HepG2 (cell line): ENCODE results near the gene NREP. TPM values are rescaled to one million over a fixed set of nuclear protein-coding genes. Genes with fewer than 3 reads are reported as not detected.
A peak's percentile ranks its signal among the peaks of the same experiment; 100 is the strongest.

ENCODE experiments used
- ATAC-seq: fragments of 200-7000 bp; cut with Tn5 transposase; 3 replicates; pipeline ENCODE4 v1.9.1; 2020; ENCODE audit warnings: mild to moderate bottlenecking, moderate library complexity
- BruUV-seq: library from RNA; stranded (reverse); fragments of 400-500 nt; replicated peaks from 2 replicates; lab custom pipeline; 2021; lab: Mats Ljungman, UMichigan
- CTCF ChIA-PET: fragments of 300-600 bp; formaldehyde crosslinking; extraction: SDS; loops from one replicate; lab custom pipeline; 2021; ENCODE audit warnings: low total read pairs, inconsistent platforms, low intra/inter-chr PET ratio; lab: Yijun Ruan, JAX
- POLR2A ChIA-PET: fragments of 350-600 bp; sonication (Branson Sonifier 250); formaldehyde crosslinking; loops from one replicate; lab custom pipeline; 2020; ENCODE audit warnings: antibody characterized with exemption, inconsistent platforms; lab: Yijun Ruan, JAX
- DNase-seq: peaks from one replicate; pipeline ENCODE4 v3.0.0-alpha.2; 2015; ENCODE audit warnings: low spot score
- FAIRE-seq: peaks from 3 replicates; lab custom pipeline; 2011; peaks lifted over from hg19 to GRCh38; lab: Jason Lieb, UNC
- H2AFZ ChIP-seq: one replicate; pipeline ENCODE4 v1.6.1; 2011; ENCODE audit warnings: low read length, inconsistent platforms
- H3K27ac ChIP-seq: fragments of 300-600 bp; 3 replicates; pipeline ENCODE4 v1.8.0; 2011; ENCODE audit warnings: mixed run types, mild to moderate bottlenecking, mixed read lengths, low read length, inconsistent platforms; ENCODE audit not compliant: insufficient read depth; ENCODE audit errors: extremely low read length
- H3K27me3 ChIP-seq, 2 experiments: fragments of 200-600 bp in 1 of 2; 2 replicates in 1 of 2; 3 replicates in 1 of 2; pipeline versions ENCODE4 v1.6.0 to v1.8.0; 2011; ENCODE audit warnings: low read length in 2 of 2, mild to moderate bottlenecking in 2 of 2, moderate library complexity in 2 of 2, inconsistent platforms in 1 of 2; ENCODE audit not compliant: insufficient read depth in 2 of 2, control insufficient read depth in 1 of 2
- H3K36me3 ChIP-seq, 2 experiments: fragments of 200-600 bp in 1 of 2; replicated peaks in 1 of 2; 2 replicates in 1 of 2; 3 replicates in 1 of 2; pipeline versions ENCODE4 v1.5.1 to v1.8.0; 2011; ENCODE audit warnings: low read length in 2 of 2, inconsistent platforms in 1 of 2; ENCODE audit not compliant: insufficient read depth in 2 of 2, control insufficient read depth in 1 of 2
- H3K4me1 ChIP-seq: 2 replicates; pipeline ENCODE4 v1.5.1; 2012; ENCODE audit warnings: low read length, inconsistent platforms; ENCODE audit not compliant: insufficient read depth
- H3K4me2 ChIP-seq: 2 replicates; pipeline ENCODE4 v1.6.0; 2011; ENCODE audit warnings: low read depth, low read length, inconsistent platforms
- H3K4me3 ChIP-seq, 3 experiments: fragments of 200-600 bp in 1 of 3; sonication (generic), shearing (Covaris generic) in 1 of 3; replicated peaks in 1 of 3; 2 replicates each; pipeline ENCODE4 v1.5.1; 2011 to 2016; ENCODE audit warnings: low read length in 3 of 3, inconsistent platforms in 2 of 3, low read depth in 2 of 3, mild to moderate bottlenecking in 2 of 3, control low read depth in 1 of 3, mixed read lengths in 1 of 3; ENCODE audit not compliant: insufficient read depth in 1 of 3
- H3K79me2 ChIP-seq: one replicate; pipeline ENCODE4 v1.6.1; 2011; ENCODE audit warnings: low read length, inconsistent platforms; ENCODE audit not compliant: insufficient read depth
- H3K9ac ChIP-seq: 2 replicates; pipeline ENCODE4 v1.6.0; 2011; ENCODE audit warnings: mild to moderate bottlenecking, low read depth, low read length, inconsistent platforms; ENCODE audit not compliant: insufficient read depth
- H3K9me3 ChIP-seq: 2 replicates; pipeline ENCODE4 v1.5.1; 2012; ENCODE audit warnings: mild to moderate bottlenecking, low read length
- H4K20me1 ChIP-seq: 2 replicates; pipeline ENCODE4 v1.6.0; 2011; ENCODE audit warnings: inconsistent platforms, mild to moderate bottlenecking, low read length, moderate library complexity; ENCODE audit not compliant: insufficient read depth
- AKAP8 ChIP-seq: sonication (generic); formaldehyde crosslinking; IDR thresholded peaks from 2 replicates; pipeline ENCODE4 v1.5.1; 2020; ENCODE audit warnings: mild to moderate bottlenecking, missing genetic modification reagents
- BCL6 ChIP-seq: IDR thresholded peaks from 2 replicates; pipeline ENCODE4 v1.6.1; 2016; ENCODE audit warnings: missing genetic modification reagents, missing compliant biosample characterization
- ETV6 ChIP-seq: sonication (generic); formaldehyde crosslinking; conservative IDR thresholded peaks from 2 replicates; pipeline ENCODE4 v1.4.0; 2020; ENCODE audit warnings: missing genetic modification reagents
- IKZF1 ChIP-seq: fragments of 450-650 bp; IDR thresholded peaks from 2 replicates; pipeline ENCODE4 v1.7.1; 2016
- NBN ChIP-seq: fragments of 450-650 bp; conservative IDR thresholded peaks from 2 replicates; pipeline ENCODE4 v1.6.1; 2017
- NFE2L2 ChIP-seq: fragments of 150-350 bp; IDR thresholded peaks from 2 replicates; pipeline ENCODE4 v1.6.1; 2014; ENCODE audit warnings: low read length
- SETDB1 ChIP-seq: sonication (generic); formaldehyde crosslinking; IDR thresholded peaks from 2 replicates; pipeline ENCODE4 v1.5.1; 2020; ENCODE audit warnings: missing genetic modification reagents, mild to moderate bottlenecking, borderline replicate concordance
- SRSF4 ChIP-seq: fragments of 200-400 bp; formaldehyde crosslinking; IDR thresholded peaks from one replicate; pipeline ENCODE4 v1.6.1; 2018; ENCODE audit warnings: mild to moderate bottlenecking, low read depth, low read length, moderate library complexity; ENCODE audit not compliant: poor library complexity, severe bottlenecking
- THAP8 ChIP-seq: sonication (generic); formaldehyde crosslinking; IDR thresholded peaks from 2 replicates; pipeline ENCODE4 v1.5.1; 2020; ENCODE audit warnings: missing genetic modification reagents, mild to moderate bottlenecking, borderline replicate concordance
- TRIM22 ChIP-seq: fragments of 450-650 bp; IDR thresholded peaks from 2 replicates; pipeline ENCODE4 v1.6.1; 2017
- ZFX ChIP-seq: sonication (generic); formaldehyde crosslinking; IDR thresholded peaks from 2 replicates; pipeline ENCODE4 v1.4.0; 2020; ENCODE audit warnings: mild to moderate bottlenecking, low read depth, missing genetic modification reagents, moderate library complexity
- ZNF24 ChIP-seq: fragments of 450-650 bp; IDR thresholded peaks from 2 replicates; pipeline ENCODE4 v1.6.1; 2017; ENCODE audit warnings: antibody characterized with exemption, mild to moderate bottlenecking
- ZNF567 ChIP-seq: sonication (generic); formaldehyde crosslinking; IDR thresholded peaks from 2 replicates; pipeline ENCODE4 v1.8.1; 2023; ENCODE audit warnings: mild to moderate bottlenecking, missing genetic modification reagents, borderline replicate concordance
- ZNF605 ChIP-seq: sonication (generic); formaldehyde crosslinking; IDR thresholded peaks from 2 replicates; pipeline ENCODE4 v1.8.0; 2022; ENCODE audit warnings: mild to moderate bottlenecking, missing genetic modification reagents
- ZNF652 ChIP-seq: IDR thresholded peaks from 2 replicates; pipeline ENCODE4 v1.6.1; 2016; ENCODE audit warnings: low read depth, borderline replicate concordance
- ZNF841 ChIP-seq: sonication (generic); formaldehyde crosslinking; IDR thresholded peaks from 2 replicates; pipeline ENCODE4 v1.8.1; 2023; ENCODE audit warnings: missing genetic modification reagents, borderline replicate concordance
- WGBS: methylation state at CpG from one replicate; pipeline ENCODE4 v1.1.6; 2017; ENCODE audit warnings: low lambda C conversion rate; 5-methylcytosine and 5-hydroxymethylcytosine counted together
- in situ Hi-C: cut with HindIII; loops from 2 replicates; pipeline ENCODE4 v1.10.0; 2017; ENCODE audit warnings: low pct_unique_long_range_greater_than_20kb; ENCODE audit not compliant: extremely low pct_ligation_motif_present
- intact Hi-C: fragments of 100-400 bp; cut with micrococcal nuclease; formaldehyde crosslinking; loops from one replicate; pipeline ENCODE4 v1.10.0; 2022; ENCODE audit not compliant: unreplicated experiment
- polyA plus RNA-seq, 8 experiments: library from polyadenylated mRNA; depleted of rRNA in 3 of 8; stranded (reverse) in 7 of 8; unstranded in 1 of 8; fragments of >200 nt; fragmentation: Illumina TruSeq in 4 of 8; extraction: Trizol in 4 of 8; gene quantifications; 2 replicates each; pipeline versions ENCODE4 v1.2.1 to v1.2.3, GENCODE V29; 2011 to 2016; ENCODE audit warnings: low read depth in 4 of 8, missing spikeins in 1 of 8, mixed read lengths in 1 of 8; ENCODE audit not compliant: insufficient read depth in 1 of 8
- total RNA-seq, 5 experiments: library from RNA; depleted of rRNA; stranded (reverse); fragments of >200 nt; fragmentation: Illumina TruSeq; extraction: Trizol; gene quantifications; 2 replicates each; pipeline ENCODE4 v1.2.3, GENCODE V29; 2016; ENCODE audit warnings: low read depth in 1 of 5

The NREP gene
- total and polyA plus RNA-seq, 2 of the 13 experiments (the other 11 are each of a cell fraction or from before 2014, with no cell fraction given) = 40.5 to 102 TPM

- POLR2A ChIA-PET = interaction anchor here (0.7 to 0.9 kb wide), 3 partner anchors 19 to 22 kb away, joined by 3 to 4 read pairs (median 3); no protein-coding TSS in a partner anchor
- in situ Hi-C loops = no loop called here
These were observed 21.3 kb downstream of the NREP start for GRCh38 chr5:111735583-111736270.

GRCh38 chr5:111734597-111734996, 22.4 kb downstream of the NREP start:
- ATAC-seq = no peak
- FAIRE-seq = no peak
- H3K4me2 ChIP-seq = peak overlapping the region; percentile 29; the same call in 1 of the 2 replicates
- TF ChIP-seq ETV6 (CRISPR knock-in tag) (no peak), THAP8 (CRISPR knock-in tag) (no peak), SRSF4 (no peak), ZNF24 (no peak), AKAP8 (CRISPR knock-in tag) (no peak), SETDB1 (CRISPR knock-in tag) (no peak), ZNF841 (CRISPR knock-in tag) (no peak), ZFX (CRISPR knock-in tag) (no peak), NBN (no peak), ZNF567 (CRISPR knock-in tag) (no peak), NFE2L2 (peak; percentile 57; the same call in 1 of the 2 replicates), BCL6 (CRISPR knock-in tag) (no peak), IKZF1 (no peak), TRIM22 (no peak)

More at GRCh38 chr5:111735583-111736270, 21.3 kb downstream of the NREP start:
- H3K9me3 ChIP-seq = no peaks in the 10 kb centered on the region
- intact Hi-C loops = no loop called here
- H2AFZ ChIP-seq = no peak overlapping the region
- no peak for FAIRE-seq
- 93% methylated on average over 8 of the region's 8 CpGs for WGBS
- no peak for ATAC-seq
- H3K4me3 ChIP-seq = no peak overlapping the region
- peaks cover 95% of the 10 kb centered on the region for H3K4me1 ChIP-seq
- no peak for DNase-seq
- TF ChIP-seq ZNF605 (no peak), ZNF652 (peak; percentile 38; the same call in 1 of the 2 replicates)
- H3K79me2 ChIP-seq = peaks cover 4% of the 10 kb centered on the region
- H3K27ac ChIP-seq = no peak overlapping the region
- no TSS peak for BruUV-seq
- no peaks in the 10 kb centered on the region for H3K27me3 ChIP-seq
- H3K9ac ChIP-seq = no peak overlapping the region
- H3K4me2 ChIP-seq = no peak overlapping the region
- H3K36me3 ChIP-seq = peaks cover 2 to 5% of the 10 kb centered on the region in 2 experiments; a peak in 3 of 5 replicates
- CTCF ChIA-PET = no interaction called here
- H4K20me1 ChIP-seq = no peaks in the 10 kb centered on the region

More at GRCh38 chr5:111734597-111734996, 22.4 kb downstream of the NREP start:
- H3K4me1 ChIP-seq = peaks cover 95% of the 10 kb centered on the region
- in situ Hi-C loops (no loop called here), intact Hi-C loops (no loop called here)
- BruUV-seq = no TSS peak
- no peak for DNase-seq
- no peak overlapping the region for H2AFZ ChIP-seq
- peaks cover 2 to 5% of the 10 kb centered on the region in 2 experiments; a peak in 3 of 5 replicates for H3K36me3 ChIP-seq
- H3K9ac ChIP-seq = no peak overlapping the region
- no peak overlapping the region; a peak in 1 of 6 replicates for H3K4me3 ChIP-seq
- H3K79me2 ChIP-seq = peaks cover 4% of the 10 kb centered on the region
- peak overlapping the region; percentile 59 for H3K27ac ChIP-seq
- no peaks in the 10 kb centered on the region for H3K9me3 ChIP-seq
- ChIA-PET POLR2A (interaction anchor here (1.1 kb wide), 1 partner anchor 8 kb away, joined by 4 read pairs; no protein-coding TSS in a partner anchor), CTCF (no interaction called here)
- no peaks in the 10 kb centered on the region for H4K20me1 ChIP-seq
- no peaks in the 10 kb centered on the region for H3K27me3 ChIP-seq
- WGBS = 28% methylated on average over 3 of the region's 3 CpGs
